Umbilical cord (tissue), 2 donors: ENCODE data around the gene CLEC3B. TPM values are rescaled to one million over a fixed set of nuclear protein-coding genes. Genes with fewer than 3 reads are reported as not detected.
"Not testable (repeated sequence)": the region's sequence is repeated elsewhere in the genome, so short reads cannot be mapped to it uniquely, and the experiment has no call there.

ENCODE experiments used
- DNase-seq: peaks from one replicate; pipeline ENCODE4 v3.0.0-alpha.2; 2015; ENCODE audit warnings: low spot score
- total RNA-seq: library from RNA; depleted of rRNA; stranded (reverse); fragments of >200 nt; gene quantifications from one replicate; pipeline ENCODE4 v1.2.3, GENCODE V29; 2014; ENCODE audit warnings: low replicate concordance; ENCODE audit not compliant: insufficient read depth

CLEC3B gene
- total RNA-seq = 18.3 TPM

- DNase-seq = peak; percentile 44
Observed at GRCh38 chr3:45026038-45026437, at the start of gene CLEC3B. CLEC3B (plus strand) TSS chr3:45026303; CDS start chr3:45026363, 60 bp downstream.

GRCh38 chr3:44981220-44981619, 44.9 kb upstream of the CLEC3B start:
- no peak for DNase-seq

GRCh38 chr3:44981751-44982150, 44.4 kb upstream of the CLEC3B start:
- no peak for DNase-seq

GRCh38 chr3:44982817-44983216, 43.3 kb upstream of the CLEC3B start:
- no peak for DNase-seq

GRCh38 chr3:44983484-44983941, 42.6 kb upstream of the CLEC3B start:
- no peak for DNase-seq

- no peak for DNase-seq
Observed at GRCh38 chr3:44984335-44984734, 41.8 kb upstream of the CLEC3B start.

GRCh38 chr3:44986330-44986729, 39.8 kb upstream of the CLEC3B start:
- DNase-seq = not testable (repeated sequence)

GRCh38 chr3:44987332-44987731, 38.8 kb upstream of the CLEC3B start:
- no peak for DNase-seq

GRCh38 chr3:44988073-44988472, 38.0 kb upstream of the CLEC3B start:
- no peak for DNase-seq

- DNase-seq = no peak
Observed at GRCh38 chr3:44989141-44989540, 37.0 kb upstream of the CLEC3B start.

GRCh38 chr3:44989636-44990373, 36.3 kb upstream of the CLEC3B start:
- DNase-seq = no peak

GRCh38 chr3:44991326-44991725, 34.8 kb upstream of the CLEC3B start:
- DNase-seq = no peak

GRCh38 chr3:44992555-44993470, 33.3 kb upstream of the CLEC3B start:
- no peak for DNase-seq

GRCh38 chr3:44993471-44994205, 32.5 kb upstream of the CLEC3B start:
- no peak for DNase-seq

- peak; percentile 31 for DNase-seq
Observed at GRCh38 chr3:44995142-44995770, 30.8 kb upstream of the CLEC3B start.

GRCh38 chr3:44996556-44996969, 29.5 kb upstream of the CLEC3B start:
- DNase-seq = no peak

- no peak for DNase-seq
Observed at GRCh38 chr3:44999782-45000181, 26.3 kb upstream of the CLEC3B start.

- no peak for DNase-seq
Observed at GRCh38 chr3:45000823-45001222, 25.3 kb upstream of the CLEC3B start.

GRCh38 chr3:45001738-45002137, 24.4 kb upstream of the CLEC3B start:
- DNase-seq = no peak

GRCh38 chr3:45002139-45002660, 23.9 kb upstream of the CLEC3B start:
- no peak for DNase-seq

- no peak for DNase-seq
Observed at GRCh38 chr3:45002720-45003119, 23.4 kb upstream of the CLEC3B start.
